Neural progenitor cell (in vitro differentiated cells): ENCODE results near the gene ARFGAP1.

Source experiments
- CTCF ChIP-seq: fragments of 200-600 bp; sonication (generic); IDR thresholded peaks from 2 replicates; pipeline ENCODE4 v1.5.1; 2017; ENCODE audit warnings: antibody characterized with exemption, mild to moderate bottlenecking
- EZH2 ChIP-seq: fragments of 200-600 bp; sonication (generic); IDR thresholded peaks from 2 replicates; pipeline ENCODE4 v1.6.1; 2017; ENCODE audit warnings: antibody characterized with exemption, mild to moderate bottlenecking, moderate library complexity
- EZH2phosphoT487 ChIP-seq: fragments of 200-600 bp; sonication (generic); IDR thresholded peaks from 2 replicates; pipeline ENCODE4 v1.6.1; 2017; ENCODE audit warnings: antibody characterized with exemption

- no peak for TF ChIP-seq CTCF
- TF ChIP-seq EZH2: no peak
- no peak for TF ChIP-seq EZH2phosphoT487
These were observed 21.9 kb downstream of the ARFGAP1 start for GRCh38 chr20:63294536-63294900.
